ENCODE measurements around the gene PAN2. TPM values are rescaled to one million over a fixed set of nuclear protein-coding genes. Genes with fewer than 3 reads are reported as not detected.
"Not testable (repeated sequence)": the region's sequence is repeated elsewhere in the genome, so short reads cannot be mapped to it uniquely, and the experiment has no call there.

Gene PAN2
- total RNA-seq, 1 donor from 2014 or later = 114 TPM

DNA sequence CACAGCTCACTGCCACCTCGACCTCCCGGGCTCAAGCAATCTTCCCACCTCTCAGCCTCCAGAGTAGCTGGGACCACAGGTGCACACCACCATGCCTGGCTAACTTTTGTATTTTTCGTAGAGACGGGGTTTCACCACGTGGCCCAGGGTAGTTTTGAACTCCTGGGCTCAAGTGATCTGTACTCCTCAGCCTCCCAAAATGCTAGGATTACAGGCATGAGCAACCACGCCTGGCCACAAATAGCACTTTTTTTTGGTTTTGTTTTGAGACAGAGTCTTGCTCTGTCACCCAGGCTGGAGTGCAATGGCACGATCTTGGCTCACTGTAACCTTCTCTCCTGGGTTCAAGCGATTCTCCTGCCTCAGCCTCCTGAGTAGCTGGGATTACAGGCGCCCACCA lies 13.5 kb upstream of the PAN2 start:
- DNase-seq (ENCODE audit: low spot score) = not testable (repeated sequence)

- DNase-seq (ENCODE audit: low spot score) = no peak
Measured at GRCh38 chr12:56346675-56347074, 12.9 kb upstream of the PAN2 start.

GRCh38 chr12:56342290-56342689 lies 8.5 kb upstream of the PAN2 start:
- not testable (repeated sequence) for DNase-seq (ENCODE audit: low spot score)

GRCh38 chr12:56341616-56342015 lies 7.8 kb upstream of the PAN2 start:
- no peak for DNase-seq (ENCODE audit: low spot score)

- no peak for DNase-seq (ENCODE audit: low spot score)
Measured at GRCh38 chr12:56339158-56339422, 5.3 kb upstream of the PAN2 start.

DNA sequence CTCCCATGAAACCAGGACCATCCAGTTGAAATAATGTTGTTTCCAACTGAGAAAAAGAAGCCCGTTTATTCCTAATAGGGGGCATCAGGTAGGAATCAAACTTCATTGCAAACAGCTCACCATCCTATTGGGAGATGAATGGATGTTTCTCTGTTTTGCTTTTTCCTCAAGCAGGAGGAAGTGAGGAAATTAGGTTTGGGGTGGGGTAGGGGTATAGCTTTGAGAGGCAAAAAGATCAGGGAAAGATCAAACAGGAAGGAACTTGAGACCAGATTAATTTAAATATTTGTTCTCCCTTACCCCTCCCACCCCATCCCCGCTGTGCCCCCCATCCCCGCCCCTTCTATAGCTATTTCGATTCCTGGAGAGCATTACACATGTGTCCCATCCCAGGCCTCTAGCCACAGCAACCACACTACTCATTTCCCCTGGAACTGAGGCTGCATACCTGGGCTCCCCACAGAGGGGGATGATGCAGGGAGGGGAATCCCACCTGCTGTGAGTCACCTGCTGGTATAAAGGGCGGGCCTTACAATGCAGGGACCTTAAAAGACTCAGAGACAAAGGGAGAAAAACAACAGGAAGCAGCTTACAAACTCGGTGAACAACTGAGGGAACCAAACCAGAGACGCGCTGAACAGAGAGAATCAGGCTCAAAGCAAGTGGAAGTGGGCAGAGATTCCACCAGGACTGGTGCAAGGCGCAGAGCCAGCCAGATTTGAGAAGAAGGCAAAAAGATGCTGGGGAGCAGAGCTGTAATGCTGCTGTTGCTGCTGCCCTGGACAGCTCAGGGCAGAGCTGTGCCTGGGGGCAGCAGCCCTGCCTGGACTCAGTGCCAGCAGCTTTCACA lies 4.7 kb upstream of the PAN2 start, which contains the start of gene IL23A:
Gene IL23A, plus strand, starts transcription at position 577 of the 850 bp plus-strand sequence. Its CDS starts 161 bp downstream, at position 738.
- no peak for DNase-seq (ENCODE audit: low spot score)

DNA sequence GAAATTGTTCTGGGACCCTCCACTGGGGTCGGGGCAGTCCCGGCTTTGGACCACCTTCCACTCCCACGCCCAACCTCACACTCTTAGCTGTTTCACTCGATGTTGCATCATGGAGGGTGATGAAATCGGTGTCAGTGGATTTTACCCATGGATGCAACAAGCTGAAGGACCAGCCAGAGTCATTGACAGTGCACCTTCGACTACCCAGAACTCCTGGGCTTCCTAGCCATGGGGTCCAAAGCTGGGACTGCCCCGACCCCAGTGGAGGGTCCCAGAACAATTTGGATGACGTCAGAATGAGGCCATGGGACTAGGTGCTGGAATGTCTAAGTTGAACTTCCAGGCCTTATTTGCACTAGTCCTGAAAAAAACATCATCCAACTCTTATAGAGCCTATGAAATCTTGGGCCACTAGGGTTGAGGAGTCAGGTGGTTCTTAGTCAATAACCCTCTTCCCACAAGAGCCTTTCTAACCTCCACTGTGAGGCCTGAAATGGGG lies 4.0 kb upstream of the PAN2 start:
- DNase-seq (ENCODE audit: low spot score) = no peak

DNA sequence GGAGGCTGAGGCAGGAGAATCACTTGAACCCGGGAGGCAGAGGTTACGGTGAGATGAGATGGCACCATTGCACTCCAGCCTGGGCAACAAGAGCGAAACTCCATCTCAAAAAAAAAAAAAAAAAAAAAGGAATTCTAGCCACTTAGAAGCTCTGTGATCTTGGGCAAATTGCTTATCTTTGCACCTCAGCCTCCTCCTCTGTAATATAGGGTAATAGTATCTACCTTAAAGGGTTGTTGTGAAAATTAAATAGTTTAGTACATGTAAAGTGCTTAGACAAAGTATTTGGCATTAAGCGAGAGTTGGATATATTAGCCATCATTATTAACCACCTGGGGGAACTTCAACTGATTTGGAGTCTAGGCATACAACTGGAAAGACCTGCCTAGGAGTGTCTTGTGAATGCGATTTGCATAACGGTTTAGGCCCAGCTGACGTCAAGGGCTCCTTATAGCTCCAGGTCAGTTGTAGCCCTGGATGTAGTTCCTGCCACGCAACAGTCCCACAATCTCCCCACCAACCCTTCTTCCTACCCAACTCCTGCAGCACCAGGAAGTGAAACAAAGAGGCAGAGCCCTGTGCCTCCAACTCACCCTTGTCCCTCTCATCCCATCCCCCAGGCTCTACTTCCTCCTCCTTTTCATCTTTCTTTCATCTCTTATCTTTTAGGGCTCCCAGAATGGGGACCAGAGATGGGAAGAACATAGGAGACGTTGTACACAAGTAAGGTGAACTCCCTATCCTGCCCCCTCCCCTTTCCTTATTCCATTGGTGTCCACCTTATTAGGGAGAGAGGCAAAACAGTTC lies 2.8 kb upstream of the PAN2 start:
- no peak for DNase-seq (ENCODE audit: low spot score)

GRCh38 chr12:56335527-56335926 lies 1.7 kb upstream of the PAN2 start:
- not testable (repeated sequence) for DNase-seq (ENCODE audit: low spot score)

DNA sequence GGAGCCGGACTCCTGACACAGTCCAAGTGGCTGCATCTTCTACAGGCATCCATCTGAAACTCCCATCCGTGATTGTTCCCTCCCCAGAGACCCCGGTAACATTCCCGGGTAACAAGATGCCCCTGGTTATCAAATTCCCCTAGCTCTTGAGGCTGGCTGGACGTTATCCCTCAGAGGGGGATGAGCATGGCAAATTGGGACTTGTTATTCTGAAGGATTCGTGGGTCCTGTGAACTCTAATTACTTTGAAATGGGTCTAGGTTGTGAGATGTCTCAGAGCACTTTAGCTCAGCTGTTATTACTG lies 642 bp upstream of the PAN2 start:
- no peak for DNase-seq (ENCODE audit: low spot score)

GRCh38 chr12:56333197-56333678 lies 562 bp downstream of the PAN2 start:
- no peak for DNase-seq (ENCODE audit: low spot score)

DNA sequence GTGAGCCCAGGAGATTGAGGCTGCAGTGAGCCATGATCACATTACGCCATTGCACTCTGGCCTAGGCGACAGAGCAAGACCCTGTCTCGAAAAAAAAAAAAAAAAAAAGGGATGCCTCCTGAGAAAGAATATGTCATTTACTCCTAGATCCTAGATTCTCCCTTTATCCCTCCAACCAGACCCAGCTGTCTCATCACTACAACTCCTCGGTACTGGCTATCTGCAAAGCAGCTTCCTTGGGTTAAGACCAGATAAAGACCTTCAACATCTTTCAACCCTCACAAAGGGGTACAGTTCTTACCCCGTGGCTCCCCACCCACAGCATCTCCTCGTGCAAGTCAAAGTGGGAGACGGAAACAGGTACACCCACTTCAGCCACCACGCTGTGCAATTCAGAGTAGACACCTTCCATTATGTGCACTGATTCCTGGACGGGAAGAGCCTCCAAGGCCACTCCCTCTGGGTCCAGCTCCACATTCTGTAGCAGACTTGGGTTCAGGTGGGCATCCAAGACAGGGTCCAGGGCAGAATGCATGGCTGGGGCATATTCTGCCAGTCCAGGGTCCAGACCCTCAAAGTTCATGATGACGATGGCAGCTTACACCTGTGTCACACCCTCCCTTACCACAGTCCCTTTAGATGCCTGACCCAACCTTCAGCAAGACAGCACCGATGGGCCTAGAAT lies 1.1 kb downstream of the PAN2 start:
- DNase-seq (ENCODE audit: low spot score) = no peak

- DNase-seq (ENCODE audit: low spot score) = no peak
Measured at GRCh38 chr12:56330936-56331490, 2.8 kb downstream of the PAN2 start.

GRCh38 chr12:56326533-56326932 lies 7.3 kb downstream of the PAN2 start:
- DNase-seq (ENCODE audit: low spot score) = no peak

GRCh38 chr12:56326126-56326525 lies 7.7 kb downstream of the PAN2 start:
- no peak for DNase-seq (ENCODE audit: low spot score)

DNA sequence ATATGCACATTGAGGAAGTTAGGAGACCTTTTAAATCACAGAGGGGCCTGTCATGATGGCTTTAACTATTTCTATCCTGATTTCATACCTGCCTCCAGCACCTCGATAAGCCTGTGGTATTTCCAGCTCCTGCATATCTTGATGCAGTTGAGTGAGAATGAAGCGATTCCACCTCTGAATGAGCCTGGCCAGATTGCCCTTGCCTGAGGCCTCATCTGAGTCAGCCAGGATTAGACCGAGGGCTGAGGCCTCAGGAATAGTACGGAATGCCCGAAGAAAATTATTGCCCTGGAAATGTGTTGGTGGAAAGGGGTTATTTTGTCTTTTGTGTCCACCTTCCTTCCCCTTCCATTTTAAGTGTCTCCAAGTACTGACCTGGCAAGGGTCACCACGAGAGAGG lies 9.6 kb downstream of the PAN2 start:
- DNase-seq (ENCODE audit: low spot score) = no peak

- not testable (repeated sequence) for DNase-seq (ENCODE audit: low spot score)
Measured at GRCh38 chr12:56321610-56322009, 12.2 kb downstream of the PAN2 start.

GRCh38 chr12:56321027-56321426 lies 12.8 kb downstream of the PAN2 start:
- DNase-seq (ENCODE audit: low spot score) = no peak

DNA sequence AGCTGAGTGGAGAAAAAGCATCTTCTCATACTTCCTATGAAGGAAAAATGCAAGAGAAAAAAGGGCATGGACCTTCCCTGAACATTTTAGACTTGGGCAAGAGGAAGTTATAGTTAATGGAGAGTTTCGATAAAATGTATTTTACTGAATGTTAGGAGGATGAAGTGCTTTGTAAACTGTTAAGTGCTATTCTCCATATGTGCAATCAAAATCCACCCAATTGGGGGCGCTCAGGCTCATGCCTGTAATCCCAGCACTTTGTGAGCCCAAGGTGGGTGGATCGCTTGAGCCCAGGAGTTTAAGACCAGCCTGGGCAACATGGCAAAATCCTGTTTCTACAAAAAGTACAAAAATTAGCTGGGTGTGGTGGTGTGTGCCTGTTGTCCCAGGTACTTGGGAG lies 16.1 kb downstream of the PAN2 start:
- DNase-seq (ENCODE audit: low spot score) = no peak

DNA sequence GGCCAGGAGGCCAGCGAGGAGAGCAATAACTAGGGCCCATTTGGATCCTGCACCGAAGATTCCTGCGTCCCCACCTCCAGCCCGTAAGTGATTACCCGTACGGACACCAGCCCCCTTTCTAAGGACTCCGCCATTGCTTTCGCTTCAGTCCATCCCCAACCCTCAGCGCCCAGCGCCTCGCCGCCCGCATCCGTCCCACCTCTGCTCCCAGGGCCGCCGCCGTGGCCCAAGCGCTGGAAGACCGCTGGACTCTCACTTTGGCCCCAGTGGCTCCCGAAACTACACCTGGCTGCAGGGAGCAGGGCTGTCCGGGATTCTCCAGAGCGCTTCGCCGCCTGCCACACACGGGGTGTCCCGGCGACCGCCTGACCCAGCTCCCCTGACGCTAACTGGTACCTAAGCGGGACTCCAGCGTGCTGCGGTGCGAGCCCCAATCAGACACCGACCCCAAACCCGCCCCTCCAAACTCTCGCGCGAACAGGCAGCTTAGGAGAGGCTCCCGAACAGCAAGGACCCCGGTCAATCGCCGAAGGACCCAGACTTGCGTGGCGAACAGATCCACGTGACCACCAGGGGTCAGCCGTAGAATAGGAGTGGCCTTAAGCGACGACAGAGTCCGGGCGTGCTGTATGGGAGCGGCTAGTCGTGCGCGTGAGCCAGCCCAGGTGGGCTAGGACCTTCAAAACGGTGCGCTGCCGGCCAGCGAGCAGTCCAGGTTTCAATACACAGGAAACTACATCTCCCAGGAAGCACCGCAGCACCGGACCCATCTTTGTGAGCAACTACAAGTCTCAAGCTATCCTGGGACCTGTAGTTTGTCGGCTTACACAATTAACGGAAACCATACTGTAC lies 18.0 kb downstream of the PAN2 start, which contains the start of gene CNPY2:
Gene CNPY2, minus strand, starts transcription at position 367 of the 852 bp plus-strand sequence. CDS start 771 bp downstream, outside the sequence.
- DNase-seq (ENCODE audit: low spot score) = peak; percentile 95

DNA sequence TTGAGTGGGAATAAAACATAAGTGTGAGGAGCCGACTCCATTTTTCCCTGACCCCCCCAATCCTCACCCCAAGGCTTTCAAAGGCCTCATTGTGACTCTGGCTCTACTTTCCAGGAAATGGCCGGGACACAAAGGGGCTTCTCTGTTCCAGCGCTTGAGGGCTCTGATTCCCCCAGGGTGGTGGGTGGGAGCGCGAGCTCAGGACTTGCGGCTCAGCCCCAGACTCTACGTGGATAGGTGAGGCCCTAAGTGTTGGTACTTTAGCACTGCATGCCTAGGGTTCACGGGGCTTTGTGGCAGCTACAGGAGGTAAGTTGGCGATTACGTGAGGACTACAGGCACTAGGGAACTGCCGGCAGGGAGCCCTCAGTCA lies 18.6 kb downstream of the PAN2 start:
- no peak for DNase-seq (ENCODE audit: low spot score)
